HEK293T (cell line): ENCODE results near the gene IL17B.

ENCODE experiments used
- CTCF ChIA-PET: fragments of 350-600 bp; formaldehyde crosslinking; extraction: SDS; loops from one replicate; lab custom pipeline; 2021; ENCODE audit warnings: antibody characterized with exemption, inconsistent platforms; lab: Yijun Ruan, JAX
- POLR2A ChIA-PET: fragments of 350-600 bp; formaldehyde crosslinking; extraction: SDS; loops from one replicate; lab custom pipeline; 2020; ENCODE audit warnings: antibody characterized with exemption, inconsistent platforms; lab: Yijun Ruan, JAX
- DNase-seq: peaks from one replicate; pipeline ENCODE4 v3.0.0; 2012; ENCODE audit warnings: mixed read lengths; ENCODE audit errors: extremely low spot score
- ARNT ChIP-seq: fragments of 450-650 bp; IDR thresholded peaks from 2 replicates; pipeline ENCODE4 v1.6.1; 2017; ENCODE audit warnings: mild to moderate bottlenecking
- BHLHE40 ChIP-seq: fragments of 450-650 bp; IDR thresholded peaks from 2 replicates; pipeline ENCODE4 v1.6.1; 2016; ENCODE audit warnings: mild to moderate bottlenecking, moderate library complexity, borderline replicate concordance
- CTBP1 ChIP-seq: fragments of 450-650 bp; IDR thresholded peaks from 2 replicates; pipeline ENCODE4 v1.6.1; 2016; ENCODE audit warnings: borderline replicate concordance
- ELF4 ChIP-seq: fragments of 450-650 bp; IDR thresholded peaks from 2 replicates; pipeline ENCODE4 v1.6.1; 2017; ENCODE audit warnings: antibody characterized with exemption
- FOXA1 ChIP-seq: fragments of 450-650 bp; IDR thresholded peaks from 2 replicates; pipeline ENCODE4 v1.6.1; 2016; ENCODE audit warnings: mild to moderate bottlenecking
- FOXK2 ChIP-seq: fragments of 450-650 bp; IDR thresholded peaks from 2 replicates; pipeline ENCODE4 v1.6.1; 2016; ENCODE audit warnings: mild to moderate bottlenecking
- FOXM1 ChIP-seq: fragments of 450-650 bp; IDR thresholded peaks from 2 replicates; pipeline ENCODE4 v1.6.1; 2017; ENCODE audit warnings: mild to moderate bottlenecking, borderline replicate concordance
- HDGF ChIP-seq: fragments of 450-650 bp; IDR thresholded peaks from 2 replicates; pipeline ENCODE4 v1.6.1; 2017; ENCODE audit warnings: antibody characterized with exemption, borderline replicate concordance
- L3MBTL2 ChIP-seq: fragments of 450-650 bp; conservative IDR thresholded peaks from 2 replicates; pipeline ENCODE4 v1.6.1; 2016; ENCODE audit warnings: mild to moderate bottlenecking
- LEF1 ChIP-seq: fragments of 450-650 bp; IDR thresholded peaks from 2 replicates; pipeline ENCODE4 v1.6.1; 2017; ENCODE audit warnings: mild to moderate bottlenecking, borderline replicate concordance
- NFRKB ChIP-seq: fragments of 450-650 bp; IDR thresholded peaks from 2 replicates; pipeline ENCODE4 v1.6.1; 2016; ENCODE audit warnings: mild to moderate bottlenecking, moderate library complexity
- SP1 ChIP-seq: fragments of 450-650 bp; IDR thresholded peaks from 2 replicates; pipeline ENCODE4 v1.6.1; 2017
- SUZ12 ChIP-seq: fragments of 450-650 bp; IDR thresholded peaks from 2 replicates; pipeline ENCODE4 v1.6.1; 2016; ENCODE audit warnings: mild to moderate bottlenecking
- TARDBP ChIP-seq: fragments of 450-650 bp; IDR thresholded peaks from 2 replicates; pipeline ENCODE4 v1.6.1; 2016
- ZNF384 ChIP-seq: fragments of 450-650 bp; IDR thresholded peaks from 2 replicates; pipeline ENCODE4 v1.6.1; 2016
- TF ChIP-seq, protein P1 (sequence below): fragments of 450-650 bp; IDR thresholded peaks from 2 replicates; pipeline ENCODE4 v1.6.1; 2016

IL17B gene

DNA sequence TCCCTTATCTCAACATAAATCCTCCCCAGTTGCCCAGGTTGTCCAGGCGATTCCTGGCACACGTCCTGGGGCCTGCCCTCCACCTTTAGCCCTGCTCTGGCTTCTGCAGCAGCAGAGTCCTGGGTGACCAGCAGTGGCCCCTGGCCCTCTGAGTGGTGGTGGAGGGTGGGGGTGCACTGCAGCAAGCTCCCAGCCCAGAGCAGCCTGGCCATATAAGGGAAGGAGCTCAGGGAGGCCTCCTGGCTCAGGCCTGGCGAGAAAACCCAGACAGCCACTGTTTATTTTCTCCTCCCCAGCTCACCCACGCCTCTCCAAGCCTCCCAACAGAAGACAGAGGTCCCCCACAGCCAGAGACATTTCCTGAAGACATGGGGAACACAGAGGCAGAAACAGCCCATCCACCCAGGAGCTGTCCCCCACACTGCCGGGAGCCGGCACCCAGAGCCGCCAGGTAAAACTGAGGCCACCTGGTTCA, 44.7 kb upstream of the IL17B start:
- TF ChIP-seq ARNT, result no peak
- no peak for TF ChIP-seq FOXM1
- TF ChIP-seq TARDBP, result no peak
- TF ChIP-seq SP1, result no peak
- ChIA-PET CTCF (interaction anchor here (1.0 to 2.6 kb wide), 4 partner anchors 11 to 51 kb away, joined by 3 to 14 read pairs (median 4); no protein-coding TSS in a partner anchor), POLR2A (interaction anchor here (1.6 kb wide), 1 partner anchor 79 kb away, joined by 4 read pairs; the partner anchor contains the start of gene GRPEL2)
- DNase-seq, result no peak

GRCh38 chr5:149423049-149423793, 44.1 kb upstream of the IL17B start:
- no peak for DNase-seq
- TF ChIP-seq LEF1 (no peak), ZNF384 (no peak), ARNT (no peak), NFRKB (no peak), FOXM1 (no peak), TARDBP (no peak), SUZ12 (no peak), ELF4 (no peak), FOXA1 (no peak), CTBP1 (no peak), FOXK2 (no peak), BHLHE40 (no peak)
- TF ChIP-seq, protein P1, sequence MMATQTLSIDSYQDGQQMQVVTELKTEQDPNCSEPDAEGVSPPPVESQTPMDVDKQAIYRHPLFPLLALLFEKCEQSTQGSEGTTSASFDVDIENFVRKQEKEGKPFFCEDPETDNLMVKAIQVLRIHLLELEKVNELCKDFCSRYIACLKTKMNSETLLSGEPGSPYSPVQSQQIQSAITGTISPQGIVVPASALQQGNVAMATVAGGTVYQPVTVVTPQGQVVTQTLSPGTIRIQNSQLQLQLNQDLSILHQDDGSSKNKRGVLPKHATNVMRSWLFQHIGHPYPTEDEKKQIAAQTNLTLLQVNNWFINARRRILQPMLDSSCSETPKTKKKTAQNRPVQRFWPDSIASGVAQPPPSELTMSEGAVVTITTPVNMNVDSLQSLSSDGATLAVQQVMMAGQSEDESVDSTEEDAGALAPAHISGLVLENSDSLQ, result no peak
- ChIA-PET POLR2A (interaction anchor here (1.6 kb wide), 1 partner anchor 78 kb away, joined by 4 read pairs; the partner anchor contains the start of gene GRPEL2), CTCF (interaction anchor here (0.7 to 2.6 kb wide), 5 partner anchors 9 to 41 kb away, joined by 3 to 14 read pairs (median 4); no protein-coding TSS in a partner anchor)

DNA sequence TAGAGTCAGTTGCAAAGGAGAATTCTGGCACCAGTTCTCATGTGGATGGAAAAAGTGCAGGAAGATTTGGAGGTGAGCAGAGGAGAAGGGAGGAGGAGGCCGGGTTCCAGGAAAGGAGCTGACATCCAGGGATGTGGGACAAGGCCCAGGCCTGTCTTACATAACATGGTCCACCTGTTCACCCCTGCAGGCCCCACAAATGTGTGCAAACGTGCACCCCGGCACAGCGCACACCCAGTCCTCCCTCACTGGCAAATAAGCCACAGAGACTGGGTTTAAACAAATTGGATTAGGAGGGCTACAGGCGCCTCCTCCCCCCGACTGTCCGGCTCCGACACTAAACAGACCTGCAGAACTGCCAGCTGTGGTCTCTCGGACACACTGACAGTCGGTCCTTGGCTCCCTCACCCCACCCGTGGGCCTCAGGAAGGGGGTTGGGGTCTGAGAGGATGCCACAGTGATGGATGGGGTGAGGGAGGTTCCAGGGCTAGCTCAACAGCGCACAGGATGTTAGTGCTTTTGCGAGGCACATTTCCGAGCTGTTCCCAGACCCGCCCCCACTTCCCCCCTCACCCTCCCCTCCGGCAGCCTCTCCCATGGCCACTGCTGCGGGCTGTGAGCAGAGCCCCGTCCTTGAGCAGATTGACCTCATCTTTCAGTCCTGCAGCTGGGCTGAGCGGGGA, 43.4 kb upstream of the IL17B start:
- DNase-seq, result no peak
- ChIA-PET CTCF (interaction anchor here (0.7 to 2.6 kb wide), 4 partner anchors 9 to 17 kb away, joined by 3 to 14 read pairs (median 4); no protein-coding TSS in a partner anchor), POLR2A (no interaction called here)
- TF ChIP-seq HDGF (no peak), BHLHE40 (no peak), ELF4 (no peak), NFRKB (no peak), FOXA1 (no peak), SP1 (no peak), FOXK2 (no peak), ZNF384 (no peak), L3MBTL2 (no peak), ARNT (no peak), CTBP1 (no peak), LEF1 (no peak), TARDBP (no peak), SUZ12 (no peak), FOXM1 (no peak)
- TF ChIP-seq, protein P1, result no peak

GRCh38 chr5:149421834-149422233, 42.7 kb upstream of the IL17B start:
- TF ChIP-seq HDGF, result no peak
- no peak for TF ChIP-seq ZNF384
- no peak for TF ChIP-seq LEF1
- no peak for TF ChIP-seq BHLHE40
- TF ChIP-seq SP1, result no peak
- TF ChIP-seq SUZ12, result no peak
- TF ChIP-seq ELF4, result no peak
- TF ChIP-seq, protein P1, result no peak
- TF ChIP-seq NFRKB, result no peak
- TF ChIP-seq FOXA1, result no peak
- TF ChIP-seq L3MBTL2, result no peak
- TF ChIP-seq CTBP1, result no peak
- TF ChIP-seq ARNT, result no peak
- TF ChIP-seq FOXM1, result no peak
- TF ChIP-seq FOXK2, result no peak
- ChIA-PET CTCF (interaction anchor here (1.5 to 2.6 kb wide), 2 partner anchors 13 to 16 kb away, joined by 4 to 14 read pairs; no protein-coding TSS in a partner anchor), POLR2A (no interaction called here)
- DNase-seq, result no peak

- ChIA-PET CTCF (interaction anchor here (0.7 to 1.5 kb wide), 4 partner anchors 9 to 21 kb away, joined by 3 to 4 read pairs (median 4); no protein-coding TSS in a partner anchor), POLR2A (no interaction called here)
- no peak for DNase-seq
- no peak for TF ChIP-seq L3MBTL2
- no peak for TF ChIP-seq FOXK2
- no peak for TF ChIP-seq NFRKB
- no peak for TF ChIP-seq FOXA1
- no peak for TF ChIP-seq SP1
- TF ChIP-seq BHLHE40, result no peak
- TF ChIP-seq CTBP1, result no peak
- TF ChIP-seq SUZ12, result no peak
Observed at GRCh38 chr5:149421372-149421685, 42.2 kb upstream of the IL17B start.
